Amygdala (tissue), 56 donors: ENCODE measurements around the gene PPY.
"Not testable (repeated sequence)": the region's sequence is repeated elsewhere in the genome, so short reads cannot be mapped to it uniquely, and the experiment has no call there.

Source experiments
- DNase-seq, 56 donors: peaks; one replicate each; lab custom pipeline; 2025; lab: John Stamatoyannopoulos, UW

PPY gene

GRCh38 chr17:43935204-43935925 lies 6.9 kb downstream of the PPY start:
- no peak for DNase-seq

GRCh38 chr17:43932923-43933322 lies 9.4 kb downstream of the PPY start:
- DNase-seq: no peak

- DNase-seq: no peak
These were observed 9.9 kb downstream of the PPY start for GRCh38 chr17:43932357-43932756.

- no peak for DNase-seq
These were observed 11.2 kb downstream of the PPY start for GRCh38 chr17:43931062-43931571.

- DNase-seq: no peak
These were observed 13.7 kb downstream of the PPY start for GRCh38 chr17:43928609-43929008.

- not testable (repeated sequence) for DNase-seq
These were observed 14.3 kb downstream of the PPY start for GRCh38 chr17:43927929-43928328.

- peak in 3 of 56 donors; percentile 6 to 34 (median 12) for DNase-seq
These were observed 15.0 kb downstream of the PPY start for GRCh38 chr17:43927060-43927864.

- DNase-seq: no peak
These were observed 17.7 kb downstream of the PPY start for GRCh38 chr17:43924558-43924957.

- no peak for DNase-seq
These were observed 21.7 kb downstream of the PPY start for GRCh38 chr17:43920500-43921095.

- DNase-seq: no peak
These were observed 24.3 kb downstream of the PPY start for GRCh38 chr17:43918026-43918389.

GRCh38 chr17:43917348-43918025 lies 24.8 kb downstream of the PPY start:
- DNase-seq: peak in 22 of 56 donors; percentile 4 to 61 (median 26)

GRCh38 chr17:43917016-43917347 lies 25.3 kb downstream of the PPY start:
- DNase-seq: no peak

GRCh38 chr17:43916385-43916784 lies 25.9 kb downstream of the PPY start:
- no peak for DNase-seq

- DNase-seq: no peak
These were observed 26.7 kb downstream of the PPY start for GRCh38 chr17:43915559-43915958.

GRCh38 chr17:43914451-43914850 lies 27.8 kb downstream of the PPY start:
- DNase-seq: no peak

GRCh38 chr17:43913584-43913983 lies 28.7 kb downstream of the PPY start:
- no peak for DNase-seq

GRCh38 chr17:43912635-43913304 lies 29.5 kb downstream of the PPY start:
- DNase-seq: no peak

- DNase-seq: peak in 1 of 56 donors; percentile 6
These were observed 30.4 kb downstream of the PPY start for GRCh38 chr17:43911904-43912303.

GRCh38 chr17:43909537-43910231 lies 32.6 kb downstream of the PPY start:
- DNase-seq: peak in 12 of 56 donors; percentile 8 to 58 (median 22)
